ENCODE data around the gene RNU11.
"Not testable (repeated sequence)": the region's sequence is repeated elsewhere in the genome, so short reads cannot be mapped to it uniquely, and the experiment has no call there.

The RNU11 gene

GRCh38 chr1:28663871-28664470, 15.6 kb downstream of the RNU11 start:
- no peak for DNase-seq (ENCODE audit: low spot score)

GRCh38 chr1:28666806-28667205, 18.4 kb downstream of the RNU11 start:
- DNase-seq (ENCODE audit: low spot score): no peak

GRCh38 chr1:28668191-28668955, 20.0 kb downstream of the RNU11 start, which contains the start of gene GMEB1:
Gene GMEB1 (plus strand): TSS chr1:28668784. CDS start chr1:28683613, 14,829 bp downstream.
- peak; percentile 92 for DNase-seq (ENCODE audit: low spot score)

GRCh38 chr1:28668956-28669723, 20.7 kb downstream of the RNU11 start:
- DNase-seq (ENCODE audit: low spot score): peak; percentile 41

- no peak for DNase-seq (ENCODE audit: low spot score)
Observed at GRCh38 chr1:28671254-28671780, 22.9 kb downstream of the RNU11 start.

- not testable (repeated sequence) for DNase-seq (ENCODE audit: low spot score)
Observed at GRCh38 chr1:28672971-28673370, 24.6 kb downstream of the RNU11 start.

GRCh38 chr1:28675924-28676257, 27.5 kb downstream of the RNU11 start:
- no peak for DNase-seq (ENCODE audit: low spot score)

- no peak for DNase-seq (ENCODE audit: low spot score)
Observed at GRCh38 chr1:28680151-28680550, 31.8 kb downstream of the RNU11 start.

GRCh38 chr1:28682840-28683239, 34.4 kb downstream of the RNU11 start:
- no peak for DNase-seq (ENCODE audit: low spot score)

GRCh38 chr1:28684937-28685336, 36.5 kb downstream of the RNU11 start:
- DNase-seq (ENCODE audit: low spot score): no peak

- not testable (repeated sequence) for DNase-seq (ENCODE audit: low spot score)
Observed at GRCh38 chr1:28691627-28692026, 43.2 kb downstream of the RNU11 start.
